Activated naive CD4-positive, alpha-beta T cell treated with anti-CD3 and anti-CD28 coated beads, Interleukin-2, amount 50 U/mL, for 72 hours (primary cell): ENCODE measurements around the gene SLC6A19. TPM values are rescaled to one million over a fixed set of nuclear protein-coding genes. Genes with fewer than 3 reads are reported as not detected.
A peak's percentile ranks its signal among the peaks of the same experiment; 100 is the strongest.
"Not testable (repeated sequence)": the region's sequence is repeated elsewhere in the genome, so short reads cannot be mapped to it uniquely, and the experiment has no call there.

Experiments used
- ATAC-seq, 2 donors: fragments of 150-1000 bp; cut with Tn5 transposase; 2 replicates each; pipeline ENCODE4 v1.10.0; 2021; ENCODE audit warnings: mild to moderate bottlenecking in 2 of 2, moderate library complexity in 2 of 2
- DNase-seq, 2 donors: peaks; one replicate each; pipeline ENCODE4 v3.0.0; 2021 to 2022; ENCODE audit warnings: low spot score in 2 of 2
- H3K27ac Mint-ChIP-seq, 2 donors: one replicate each; pipeline ENCODE4 v1.8.0; 2022; ENCODE audit warnings: mild to moderate bottlenecking in 2 of 2, mixed read lengths in 2 of 2
- H3K36me3 Mint-ChIP-seq, 2 donors: one replicate each; pipeline ENCODE4 v1.8.0; 2022; ENCODE audit warnings: mixed read lengths in 2 of 2
- H3K9me3 Mint-ChIP-seq, 2 donors: one replicate each; pipeline ENCODE4 v1.8.0; 2022; ENCODE audit warnings: mixed read lengths in 2 of 2
- total RNA-seq, 2 donors: library from RNA; stranded (reverse); gene quantifications; one replicate each; pipeline ENCODE4 v1.2.3, GENCODE V29; 2022

SLC6A19 gene
- not detected for total RNA-seq

DNA sequence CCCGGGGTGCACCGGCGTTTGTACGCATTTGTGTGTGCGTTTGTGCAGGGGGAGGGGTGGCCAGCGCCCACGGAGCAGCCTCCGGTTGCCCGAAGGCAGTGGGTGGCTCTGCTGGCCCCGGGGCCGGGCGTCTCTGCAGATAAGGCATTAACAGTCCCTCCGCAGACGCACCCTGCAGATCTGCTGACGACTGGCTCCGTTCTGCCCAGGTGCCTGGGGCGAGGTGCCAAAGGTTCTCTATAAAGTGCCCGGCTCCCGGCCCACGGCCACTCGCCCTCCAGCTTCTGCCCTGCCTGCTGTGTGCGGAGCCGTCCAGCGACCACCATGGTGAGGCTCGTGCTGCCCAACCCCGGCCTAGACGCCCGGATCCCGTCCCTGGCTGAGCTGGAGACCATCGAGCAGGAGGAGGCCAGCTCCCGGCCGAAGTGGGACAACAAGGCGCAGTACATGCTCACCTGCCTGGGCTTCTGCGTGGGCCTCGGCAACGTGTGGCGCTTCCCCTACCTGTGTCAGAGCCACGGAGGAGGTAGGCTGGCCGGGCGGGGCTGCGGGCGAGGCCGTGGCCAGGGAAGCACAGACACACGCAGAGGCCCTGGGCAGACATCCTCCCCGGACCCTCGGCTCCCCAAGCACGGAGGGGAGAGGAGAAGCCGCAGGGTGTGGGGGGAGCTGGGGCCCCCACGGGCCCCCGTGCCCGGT is at the start of gene SLC6A19:
SLC6A19 (plus strand) TSS at position 269 of the 699 bp plus-strand sequence; CDS start at position 325, 56 bp downstream.
- no peaks in the 10 kb centered on the region for H3K9me3 Mint-ChIP-seq

DNA sequence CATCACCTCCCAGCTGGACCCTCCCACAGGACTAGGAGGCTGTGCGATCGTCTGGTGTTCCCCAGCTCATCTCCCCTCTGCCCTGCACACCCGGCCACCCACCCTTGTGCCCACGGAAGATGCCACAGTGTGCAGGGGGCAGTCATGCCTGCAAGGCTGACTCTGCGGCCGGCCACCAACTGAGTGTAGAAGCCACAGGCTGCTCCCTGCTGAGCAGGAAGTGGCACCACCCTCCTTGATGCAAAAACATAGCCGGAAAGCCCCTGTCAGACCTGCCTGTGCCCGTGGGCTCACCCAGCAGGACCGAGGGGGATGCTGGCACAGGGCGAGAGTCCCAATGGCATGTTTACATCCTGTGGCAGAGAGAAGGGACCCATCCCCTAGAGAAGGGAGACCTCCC is 49.2 kb upstream of the SLC6A19 start:
- ATAC-seq = peak in 1 of 2 donors; percentile 31
- Mint-ChIP-seq H3K27ac (no peak overlapping the region), H3K9me3 (peaks cover 0 to 1% of the 10 kb centered on the region in 2 donors), H3K36me3 (peaks cover 0 to 3% of the 10 kb centered on the region in 2 donors)
- DNase-seq = no peak

More for the DNA sequence above, at the start of gene SLC6A19:
- Mint-ChIP-seq H3K27ac (no peak within 1 kb of the TSS), H3K36me3 (no peaks in the 10 kb centered on the region)
- ATAC-seq (no peak), DNase-seq (no peak)

DNA sequence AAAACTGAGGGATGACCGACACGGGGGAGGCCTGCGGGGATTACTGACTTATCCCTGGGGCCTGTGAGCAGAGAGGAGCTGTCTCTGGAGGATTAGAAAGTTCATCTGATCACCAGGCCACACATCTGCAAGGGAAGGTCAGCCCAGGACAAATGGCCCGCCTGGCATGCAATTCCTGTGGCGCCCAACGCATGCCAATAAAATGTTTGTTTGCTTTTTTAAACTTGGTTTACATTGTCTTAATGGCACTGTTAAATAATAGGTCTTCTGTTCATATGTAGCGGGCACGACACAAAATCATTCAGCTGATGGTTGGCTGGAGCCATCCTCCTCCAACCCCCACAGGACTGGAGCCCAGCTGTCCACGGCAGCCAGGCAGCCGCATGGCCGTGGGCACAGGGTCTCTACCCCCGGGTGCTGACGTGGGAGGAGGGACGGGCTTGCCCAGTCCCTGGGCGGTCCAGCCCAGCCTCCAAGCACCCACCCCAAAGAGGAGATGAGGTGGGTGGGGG is 48.6 kb upstream of the SLC6A19 start:
- Mint-ChIP-seq H3K9me3 (peaks cover 0 to 8% of the 10 kb centered on the region in 2 donors), H3K27ac (no peak overlapping the region)
- no peak for ATAC-seq

DNA sequence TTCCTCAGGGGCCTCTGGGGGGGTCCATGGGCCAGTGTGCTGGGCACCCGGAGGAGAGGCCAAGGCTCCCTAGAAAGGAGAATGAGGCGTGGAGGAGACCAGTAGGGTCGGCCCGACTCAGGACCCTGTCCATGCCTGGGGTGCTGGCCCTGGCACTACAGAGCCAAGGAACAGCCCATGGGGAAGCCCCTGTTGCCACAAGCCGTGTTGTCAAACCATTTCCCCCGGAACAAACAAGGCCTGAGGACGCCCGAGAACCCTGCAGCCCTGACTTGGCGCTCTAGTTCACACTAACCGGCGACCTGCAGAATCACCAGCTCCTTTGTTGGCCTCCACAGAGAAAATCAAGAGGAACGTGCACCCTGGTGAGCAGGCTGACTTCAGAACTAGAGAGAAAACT is 48.0 kb upstream of the SLC6A19 start:
- H3K9me3 Mint-ChIP-seq = peaks cover 0 to 9% of the 10 kb centered on the region in 2 donors
- no peak for DNase-seq
- no peak overlapping the region for H3K27ac Mint-ChIP-seq
- H3K36me3 Mint-ChIP-seq = peaks cover 0 to 12% of the 10 kb centered on the region in 2 donors
- no peak for ATAC-seq

More for the DNA sequence above, 48.6 kb upstream of the SLC6A19 start:
- DNase-seq = no peak
- peaks cover 0 to 10% of the 10 kb centered on the region in 2 donors for H3K36me3 Mint-ChIP-seq

DNA sequence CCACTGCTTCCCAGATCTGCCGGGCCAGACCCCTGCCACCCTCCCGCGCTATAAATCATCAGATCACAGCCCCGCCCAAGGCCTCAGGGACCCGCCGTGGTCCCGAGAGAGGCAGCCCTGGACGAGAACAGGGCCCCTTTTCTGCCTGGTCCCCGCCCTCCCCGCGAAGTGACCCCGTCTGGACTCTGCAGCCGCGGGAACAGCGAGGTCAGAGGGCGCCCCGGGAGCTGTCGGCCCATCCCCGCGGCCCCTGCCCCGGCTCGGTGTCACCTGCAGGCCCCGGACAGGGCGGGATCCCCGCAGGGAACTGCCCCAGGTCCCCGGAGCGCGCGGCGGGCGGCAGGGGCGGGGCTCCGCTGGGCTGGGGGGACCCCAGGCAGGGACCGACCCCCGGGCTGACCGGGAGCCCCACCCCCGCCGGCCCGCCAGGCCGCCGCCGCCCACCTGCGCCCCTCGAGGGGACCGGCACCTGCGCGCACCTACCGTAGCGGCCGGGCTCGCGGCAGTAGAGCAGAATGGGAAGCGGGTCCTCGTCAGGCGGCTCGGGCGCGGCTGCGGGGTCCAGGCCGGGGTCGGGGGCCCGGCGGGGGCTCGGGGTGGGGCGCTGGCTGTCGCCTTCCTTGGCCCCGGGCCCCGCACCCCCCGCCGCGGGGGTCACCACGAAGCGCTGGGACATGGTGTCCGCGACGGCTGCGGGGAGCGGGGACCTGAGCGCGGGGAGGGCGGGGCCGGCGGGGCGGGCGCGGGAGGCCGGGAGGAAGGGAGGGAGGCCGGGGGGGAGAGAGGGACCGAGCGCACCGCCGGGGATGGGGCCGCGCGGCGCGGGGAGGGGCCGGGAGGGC is 46.0 kb upstream of the SLC6A19 start:
- ATAC-seq (peak in 1 of 2 donors; percentile 26), DNase-seq (no peak)
- H3K9me3 Mint-ChIP-seq = peaks cover 0 to 9% of the 10 kb centered on the region in 2 donors
- H3K36me3 Mint-ChIP-seq = peaks cover 0 to 12% of the 10 kb centered on the region in 2 donors
- no peak overlapping the region for H3K27ac Mint-ChIP-seq

DNA sequence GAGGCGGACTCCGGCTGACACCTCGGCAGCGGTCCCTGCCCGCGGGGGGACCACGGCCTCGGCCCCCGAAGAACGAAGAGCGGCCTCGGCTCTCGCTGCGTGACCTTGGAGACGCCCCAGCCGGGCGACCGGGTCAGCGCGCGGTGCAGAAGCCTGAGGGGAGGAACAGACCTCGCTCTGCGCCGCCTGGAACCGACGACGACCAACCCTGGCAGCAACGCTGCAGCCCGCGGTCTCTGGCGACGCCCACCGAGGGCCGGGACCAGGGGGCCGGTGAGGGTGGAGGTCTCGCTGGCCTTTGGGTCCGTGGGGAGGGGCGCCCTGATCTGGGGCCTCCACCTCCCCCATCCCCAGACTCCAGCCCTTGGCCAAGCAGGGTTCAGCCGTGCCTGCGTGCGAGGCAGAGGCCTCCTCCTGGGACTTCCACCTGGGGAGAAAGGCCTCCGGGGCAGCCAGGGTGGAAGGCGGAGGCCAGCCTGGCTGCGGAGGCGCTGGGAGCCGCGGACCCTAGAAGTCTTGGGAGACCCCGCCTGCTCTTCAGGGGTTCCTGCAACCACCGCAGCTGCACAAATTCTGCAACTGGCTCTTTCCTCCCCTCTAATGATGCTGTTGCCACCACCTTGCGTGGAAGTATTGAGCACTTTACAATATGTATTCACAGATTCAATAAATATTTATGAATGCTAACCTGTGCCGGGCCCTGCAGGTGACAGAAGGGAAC is 45.2 kb upstream of the SLC6A19 start:
- ATAC-seq (peak in 1 of 2 donors; percentile 34), DNase-seq (no peak)
- H3K9me3 Mint-ChIP-seq = peaks cover 0 to 9% of the 10 kb centered on the region in 2 donors
- no peak overlapping the region for H3K27ac Mint-ChIP-seq
- H3K36me3 Mint-ChIP-seq = peaks cover 0 to 12% of the 10 kb centered on the region in 2 donors

DNA sequence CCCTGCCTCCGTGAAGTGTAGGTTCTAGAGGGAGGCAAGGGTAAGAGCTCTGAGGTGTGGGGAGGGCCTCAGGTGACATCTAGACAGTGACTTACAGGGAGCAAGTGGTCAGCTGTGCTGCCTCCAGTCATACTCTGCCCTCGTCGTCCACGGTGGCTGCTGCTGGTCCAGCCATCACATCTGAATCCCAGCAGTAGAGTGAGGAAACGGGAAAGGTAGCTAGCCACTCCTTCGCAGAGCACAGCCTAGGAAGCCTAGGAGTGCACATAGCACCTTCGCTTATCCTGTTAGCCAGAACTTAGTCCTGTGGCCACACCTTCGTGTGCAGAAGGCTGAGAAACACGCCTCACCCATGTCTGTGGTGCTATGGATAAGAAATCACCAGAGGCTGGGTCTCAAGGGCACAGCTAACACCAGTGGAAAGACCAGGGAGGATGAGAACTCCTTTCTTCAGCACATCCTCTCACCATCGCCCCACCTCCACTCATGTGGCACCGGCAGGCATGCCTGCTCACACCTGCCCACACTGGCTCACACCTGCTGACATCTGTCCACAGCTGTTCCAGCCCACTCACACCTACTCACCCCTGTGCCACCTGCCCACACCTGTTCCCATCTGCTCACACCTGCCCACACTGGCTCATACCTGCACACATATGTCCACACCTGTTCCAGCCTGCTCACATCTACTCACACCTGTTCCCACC is 44.5 kb upstream of the SLC6A19 start:
- DNase-seq (no peak), ATAC-seq (no peak)
- H3K27ac Mint-ChIP-seq = no peak overlapping the region
- peaks cover 0 to 12% of the 10 kb centered on the region in 2 donors for H3K36me3 Mint-ChIP-seq
- peaks cover 0 to 9% of the 10 kb centered on the region in 2 donors for H3K9me3 Mint-ChIP-seq

DNA sequence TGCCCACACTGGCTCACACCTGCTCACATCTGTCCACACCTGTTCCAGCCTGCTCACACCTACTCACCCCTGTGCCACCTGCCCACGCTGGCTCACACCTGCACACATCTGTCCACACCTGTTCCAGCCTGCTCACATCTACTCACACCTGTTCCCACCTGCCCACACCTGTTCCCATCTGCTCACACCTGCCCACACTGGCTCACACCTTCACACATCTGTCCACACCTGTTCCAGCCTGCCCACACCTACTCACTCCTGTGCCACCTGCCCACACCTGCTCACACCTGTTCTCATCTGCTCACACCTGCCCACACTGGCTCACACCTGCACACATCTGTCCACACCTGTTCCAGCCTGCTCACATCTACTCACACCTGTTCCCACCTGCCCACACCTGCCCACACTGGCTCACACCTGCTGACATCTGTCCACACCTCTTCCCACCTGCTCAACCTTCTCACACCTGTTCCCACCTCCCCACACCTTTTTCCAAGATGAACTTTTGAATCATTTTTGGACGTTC is 43.9 kb upstream of the SLC6A19 start:
- H3K36me3 Mint-ChIP-seq = peaks cover 0 to 12% of the 10 kb centered on the region in 2 donors
- not testable (repeated sequence) for ATAC-seq, H3K27ac Mint-ChIP-seq, DNase-seq, H3K9me3 Mint-ChIP-seq

DNA sequence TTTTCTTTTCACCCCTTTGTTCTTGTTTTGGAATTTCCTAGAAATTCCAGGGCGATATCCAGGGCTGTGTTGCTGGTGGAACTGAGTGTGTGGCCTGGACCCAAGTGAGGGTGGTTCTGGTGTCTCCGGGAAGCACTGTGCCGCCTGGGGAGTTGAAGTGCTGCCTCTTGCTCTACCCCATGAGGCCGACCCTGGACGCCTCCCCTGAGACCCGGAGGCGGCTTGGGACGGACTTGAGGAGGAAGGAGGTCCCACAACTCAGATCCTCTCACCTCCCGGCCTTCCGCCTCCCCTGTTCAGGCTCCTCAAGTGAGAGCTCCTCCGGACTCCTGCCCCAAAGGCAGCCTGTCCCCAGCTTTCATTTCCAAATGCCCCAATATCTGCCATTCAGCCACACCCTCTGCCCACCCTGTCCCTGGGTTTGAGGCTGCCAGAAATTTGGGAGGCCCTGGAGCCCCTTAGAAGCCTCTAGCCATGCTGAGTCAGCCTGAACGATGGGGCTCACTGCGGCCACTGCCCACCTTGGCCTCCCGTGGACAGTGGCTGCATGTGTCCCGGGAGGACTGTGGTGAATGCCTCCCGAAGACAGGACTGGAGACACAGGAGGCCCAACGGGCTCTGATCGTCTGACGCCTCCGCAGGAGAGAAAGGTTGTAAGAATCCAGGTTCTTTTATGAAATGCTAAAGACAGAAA is 42.6 kb upstream of the SLC6A19 start:
- DNase-seq (no peak), ATAC-seq (no peak)
- peaks cover 0 to 9% of the 10 kb centered on the region in 2 donors for H3K9me3 Mint-ChIP-seq
- H3K27ac Mint-ChIP-seq = no peak overlapping the region
- peaks cover 0 to 12% of the 10 kb centered on the region in 2 donors for H3K36me3 Mint-ChIP-seq

DNA sequence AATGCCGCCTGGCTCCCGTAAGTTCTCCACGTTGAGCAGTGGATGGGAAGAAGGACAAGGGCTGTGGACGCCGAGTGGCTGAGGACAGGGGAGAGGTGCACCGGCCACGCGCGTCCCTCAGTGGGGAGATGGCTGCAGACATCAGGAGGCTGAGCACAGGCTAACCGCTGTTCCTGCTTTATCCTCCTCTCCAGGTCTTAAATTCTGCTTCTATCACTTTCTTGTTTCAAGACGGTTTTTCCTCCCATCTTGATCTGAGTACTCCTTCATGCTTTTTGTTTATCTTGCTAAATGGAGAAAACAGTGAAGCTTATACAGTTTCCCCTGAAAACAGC is 42.1 kb upstream of the SLC6A19 start:
- Mint-ChIP-seq H3K36me3 (peaks cover 0 to 12% of the 10 kb centered on the region in 2 donors), H3K27ac (no peak overlapping the region), H3K9me3 (peaks cover 0 to 9% of the 10 kb centered on the region in 2 donors)
- no peak for DNase-seq
- ATAC-seq = no peak

DNA sequence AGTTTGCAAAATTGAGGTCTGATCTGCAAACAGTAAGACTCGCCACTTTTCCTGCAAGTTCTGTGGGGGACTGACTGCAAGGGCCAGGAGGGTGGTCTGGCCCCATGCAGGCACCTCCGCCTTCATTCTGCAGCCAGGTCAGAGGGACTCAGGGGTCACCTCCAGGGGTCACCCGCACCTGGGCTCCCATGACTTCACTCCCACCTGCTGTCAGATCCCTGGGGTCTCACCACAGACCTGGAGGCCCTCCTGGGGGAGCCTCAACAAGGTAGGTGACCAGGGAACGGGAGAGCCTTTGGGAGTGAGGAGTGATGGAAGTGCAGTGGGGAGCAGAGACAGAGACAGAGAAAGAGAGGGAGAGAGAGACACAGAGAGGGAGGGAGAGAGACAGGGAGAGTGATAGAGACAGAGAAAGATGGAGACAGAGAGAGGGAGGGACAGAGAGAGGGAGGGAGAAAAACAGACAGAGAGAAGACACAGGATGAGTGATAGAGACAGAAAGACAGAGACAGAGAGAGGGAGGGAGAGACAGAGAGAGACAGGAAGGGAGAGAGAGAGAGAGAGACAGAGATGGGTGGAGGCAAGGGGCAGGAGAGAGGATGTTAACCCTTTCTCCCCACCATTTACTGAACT is 41.5 kb upstream of the SLC6A19 start:
- ATAC-seq (no peak), DNase-seq (no peak)
- no peak overlapping the region for H3K27ac Mint-ChIP-seq
- peaks cover 0 to 9% of the 10 kb centered on the region in 2 donors for H3K9me3 Mint-ChIP-seq
- peaks cover 0 to 12% of the 10 kb centered on the region in 2 donors for H3K36me3 Mint-ChIP-seq

DNA sequence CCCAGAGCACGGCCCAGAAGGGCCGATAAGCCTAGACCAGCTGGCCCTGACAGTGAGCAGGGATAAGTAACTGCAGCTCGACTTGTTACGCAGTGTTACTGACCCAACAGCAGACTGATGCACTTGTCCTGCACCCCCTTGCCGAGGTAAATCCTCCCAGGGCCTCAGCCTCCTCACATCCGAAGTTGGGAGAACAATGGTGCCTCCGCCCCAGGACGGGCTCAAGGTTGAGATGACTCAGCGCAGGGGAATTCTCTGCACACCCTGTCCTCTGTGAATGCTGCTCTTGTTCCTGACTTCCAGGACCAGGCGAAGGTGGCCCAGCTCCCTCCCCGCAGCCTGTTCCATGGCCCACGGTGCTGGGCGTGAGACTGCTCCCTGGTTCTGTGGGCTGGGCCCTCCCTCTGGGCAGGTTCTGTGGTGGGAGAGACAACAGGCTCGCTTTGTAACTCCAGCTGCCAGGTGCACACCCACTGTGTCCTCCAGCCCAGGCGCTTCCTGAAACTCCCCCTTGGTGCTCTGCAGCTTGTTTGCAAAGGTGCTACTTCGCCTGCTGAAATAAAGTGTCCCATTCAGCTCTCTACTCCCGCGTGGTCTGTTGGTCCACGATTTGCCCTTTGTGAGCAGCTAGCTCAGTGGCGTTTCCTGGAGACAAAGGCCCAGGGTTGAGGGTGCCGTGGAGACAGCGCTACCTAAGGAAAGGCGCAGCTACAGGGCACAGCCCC is 40.1 kb upstream of the SLC6A19 start:
- Mint-ChIP-seq H3K27ac (no peak overlapping the region), H3K36me3 (peaks cover 0 to 12% of the 10 kb centered on the region in 2 donors), H3K9me3 (peaks cover 0 to 9% of the 10 kb centered on the region in 2 donors)
- DNase-seq (no peak), ATAC-seq (no peak)

DNA sequence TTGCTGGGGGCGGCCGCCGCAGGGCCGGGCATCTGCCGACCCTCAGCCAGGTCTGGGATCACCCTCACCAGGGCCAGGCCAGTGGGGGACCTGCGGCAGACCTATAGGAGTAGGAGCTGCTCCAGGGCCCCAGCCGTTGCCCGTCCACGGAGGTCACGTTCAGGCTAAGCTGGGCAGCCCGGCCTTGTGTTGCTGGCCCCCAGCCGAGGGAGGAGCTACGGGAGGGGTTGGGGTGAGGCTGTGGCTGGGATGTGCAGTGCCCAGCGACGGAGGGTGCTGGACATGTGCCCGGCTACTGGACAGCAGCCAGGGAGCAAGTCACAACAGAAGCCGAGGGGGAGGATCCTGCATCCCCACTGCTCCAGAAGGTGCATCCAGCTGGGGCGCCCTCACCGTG is 39.6 kb upstream of the SLC6A19 start:
- no peak for DNase-seq

DNA sequence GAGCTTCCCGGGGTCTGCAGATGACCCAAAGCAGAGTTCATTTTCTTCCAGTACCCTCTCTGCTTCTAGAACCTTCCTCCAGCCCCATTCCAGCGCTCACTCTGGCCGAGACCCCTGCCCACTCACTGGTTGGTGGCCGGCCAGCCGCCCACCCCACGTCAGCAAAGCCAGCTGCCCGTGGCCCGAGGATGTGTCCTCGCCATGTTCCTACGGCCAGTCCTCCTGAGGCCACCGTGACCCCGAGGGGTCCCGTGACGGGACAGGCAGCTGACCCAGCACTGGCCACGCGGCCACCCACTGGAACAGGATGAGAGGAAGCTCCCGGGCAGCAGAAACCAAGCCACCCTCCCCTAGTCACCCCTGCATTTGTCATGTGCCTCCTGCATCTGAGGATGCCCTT is 39.1 kb upstream of the SLC6A19 start:
- ATAC-seq (no peak), DNase-seq (no peak)
- Mint-ChIP-seq H3K27ac (no peak overlapping the region), H3K9me3 (peaks cover 0 to 6% of the 10 kb centered on the region in 2 donors), H3K36me3 (peaks cover 0 to 8% of the 10 kb centered on the region in 2 donors)

More for the DNA sequence above, 39.6 kb upstream of the SLC6A19 start:
- no peak for ATAC-seq
- no peak overlapping the region for H3K27ac Mint-ChIP-seq
- peaks cover 0 to 9% of the 10 kb centered on the region in 2 donors for H3K9me3 Mint-ChIP-seq
- peaks cover 0 to 12% of the 10 kb centered on the region in 2 donors for H3K36me3 Mint-ChIP-seq
